ENCODE results near the gene RPS6KA1. TPM values are rescaled to one million over a fixed set of nuclear protein-coding genes. Genes with fewer than 3 reads are reported as not detected.

The RPS6KA1 gene
- total RNA-seq, 6 donors from 2014 or later = 91.1 to 161 (median 120) TPM

DNA sequence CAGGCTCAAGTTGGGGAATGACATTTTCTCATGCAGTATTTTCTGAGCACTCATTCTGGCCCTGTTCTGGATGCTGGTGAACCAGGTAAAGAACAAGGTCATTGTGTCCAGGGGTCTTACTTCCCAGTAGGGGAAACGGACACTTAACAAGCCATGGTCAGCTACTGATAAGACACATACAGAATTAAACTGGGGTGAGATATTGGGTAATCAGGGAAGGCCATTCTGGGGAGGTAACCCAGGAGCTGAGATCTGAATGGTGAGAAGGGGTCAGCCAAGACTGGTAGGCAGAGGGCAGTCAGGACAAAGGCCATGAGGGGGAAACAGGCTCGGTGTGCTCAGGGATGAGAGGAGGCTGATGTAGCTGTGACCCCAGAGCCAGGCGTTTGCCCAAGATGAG is 45.8 kb downstream of the RPS6KA1 start:
- TF ChIP-seq, protein P1, sequence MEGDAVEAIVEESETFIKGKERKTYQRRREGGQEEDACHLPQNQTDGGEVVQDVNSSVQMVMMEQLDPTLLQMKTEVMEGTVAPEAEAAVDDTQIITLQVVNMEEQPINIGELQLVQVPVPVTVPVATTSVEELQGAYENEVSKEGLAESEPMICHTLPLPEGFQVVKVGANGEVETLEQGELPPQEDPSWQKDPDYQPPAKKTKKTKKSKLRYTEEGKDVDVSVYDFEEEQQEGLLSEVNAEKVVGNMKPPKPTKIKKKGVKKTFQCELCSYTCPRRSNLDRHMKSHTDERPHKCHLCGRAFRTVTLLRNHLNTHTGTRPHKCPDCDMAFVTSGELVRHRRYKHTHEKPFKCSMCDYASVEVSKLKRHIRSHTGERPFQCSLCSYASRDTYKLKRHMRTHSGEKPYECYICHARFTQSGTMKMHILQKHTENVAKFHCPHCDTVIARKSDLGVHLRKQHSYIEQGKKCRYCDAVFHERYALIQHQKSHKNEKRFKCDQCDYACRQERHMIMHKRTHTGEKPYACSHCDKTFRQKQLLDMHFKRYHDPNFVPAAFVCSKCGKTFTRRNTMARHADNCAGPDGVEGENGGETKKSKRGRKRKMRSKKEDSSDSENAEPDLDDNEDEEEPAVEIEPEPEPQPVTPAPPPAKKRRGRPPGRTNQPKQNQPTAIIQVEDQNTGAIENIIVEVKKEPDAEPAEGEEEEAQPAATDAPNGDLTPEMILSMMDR (IDR thresholded peaks at IDR 0.05) = no peak
- Histone ChIP-seq H3K4me1 (peaks cover 0 to 5% (median 0%) of the 10 kb centered on the region in 4 donors), H3K4me3 (no peak overlapping the region), H3K9me3 (no peaks in the 10 kb centered on the region), H3K27me3 (no peaks in the 10 kb centered on the region), H3K36me3 (peaks cover 17 to 57% (median 47%) of the 10 kb centered on the region in 4 donors), H3K27ac (no peak overlapping the region)
- ATAC-seq (ENCODE audit: low FRiP score in 2 of 2) (no peak), DNase-seq (no peak)
- 85 to 89% methylated on average over 3 of the region's 3 CpGs for WGBS, 2 donors

DNA sequence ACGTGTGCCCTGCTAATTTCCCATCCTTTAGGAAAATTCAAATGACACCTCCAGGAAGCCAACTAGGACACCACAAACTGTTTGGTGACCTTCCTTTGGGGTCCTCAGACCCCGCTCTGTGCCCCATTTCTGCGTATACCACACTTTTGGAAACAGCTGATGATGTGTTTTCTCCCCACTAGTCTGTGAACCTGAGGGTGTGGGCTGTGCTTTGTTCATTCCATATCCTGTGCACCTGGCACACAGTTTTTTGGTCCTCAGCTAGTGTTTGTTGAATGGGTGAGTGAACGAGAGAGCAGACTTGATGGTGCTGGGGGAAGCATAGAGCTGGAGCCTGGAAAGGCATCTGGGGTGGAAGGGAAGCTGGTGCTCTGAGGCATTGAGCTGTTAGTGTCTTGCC is 48.6 kb downstream of the RPS6KA1 start:
- WGBS, 2 donors = 79 to 87% methylated on average over 4 of the region's 4 CpGs
- Histone ChIP-seq H3K27ac (no peak overlapping the region), H3K27me3 (no peaks in the 10 kb centered on the region), H3K36me3 (peaks cover 6 to 31% (median 22%) of the 10 kb centered on the region in 4 donors), H3K4me1 (peaks cover 0 to 17% (median 5%) of the 10 kb centered on the region in 4 donors), H3K4me3 (no peak overlapping the region), H3K9me3 (no peaks in the 10 kb centered on the region)
- TF ChIP-seq EP300 (IDR thresholded peaks at IDR 0.05) (no peak), POLR2A (IDR thresholded peaks at IDR 0.05) (no peak), POLR2AphosphoS5 (IDR thresholded peaks at IDR 0.05) (no peak)
- TF ChIP-seq, protein P1 (IDR thresholded peaks at IDR 0.05) = no peak
- DNase-seq = no peak
- no peak for ATAC-seq (ENCODE audit: low FRiP score in 2 of 2)

DNA sequence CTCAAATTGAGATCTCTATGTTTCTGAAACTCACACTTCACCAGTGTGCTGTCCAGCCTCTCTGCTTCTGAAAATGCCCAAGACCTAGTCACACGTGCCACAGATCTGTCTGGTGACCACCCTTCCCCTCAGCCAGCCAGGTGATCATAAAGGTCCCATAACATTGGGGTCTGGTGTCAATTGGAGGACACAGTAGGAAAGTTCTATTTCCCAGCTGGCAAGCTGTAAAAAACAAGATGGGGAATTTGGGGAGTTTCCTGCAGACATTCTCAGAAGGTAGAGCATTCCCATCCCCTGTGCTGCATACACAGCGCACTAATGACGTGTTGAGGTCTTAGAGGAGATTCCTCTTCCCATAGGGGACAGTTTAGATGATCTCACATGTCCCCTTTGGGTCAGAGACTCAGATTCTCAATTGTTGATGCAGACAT is 50.1 kb downstream of the RPS6KA1 start:
- no peak for TF ChIP-seq EP300 (IDR thresholded peaks at IDR 0.05)
- TF ChIP-seq, protein P1 (IDR thresholded peaks at IDR 0.05) = no peak
- TF ChIP-seq POLR2AphosphoS5 (IDR thresholded peaks at IDR 0.05) = no peak
- no peak for TF ChIP-seq POLR2A (IDR thresholded peaks at IDR 0.05)
- no peak for ATAC-seq (ENCODE audit: low FRiP score in 2 of 2)
- Histone ChIP-seq H3K9me3 (no peaks in the 10 kb centered on the region), H3K27ac (no peak overlapping the region), H3K36me3 (peaks cover 2 to 15% (median 6%) of the 10 kb centered on the region in 4 donors), H3K27me3 (no peaks in the 10 kb centered on the region), H3K4me1 (peaks cover 0 to 12% (median 5%) of the 10 kb centered on the region in 4 donors), H3K4me3 (no peak overlapping the region)
- WGBS, 2 donors = 66 to 71% methylated on average over 3 of the region's 3 CpGs
- DNase-seq = no peak

DNA sequence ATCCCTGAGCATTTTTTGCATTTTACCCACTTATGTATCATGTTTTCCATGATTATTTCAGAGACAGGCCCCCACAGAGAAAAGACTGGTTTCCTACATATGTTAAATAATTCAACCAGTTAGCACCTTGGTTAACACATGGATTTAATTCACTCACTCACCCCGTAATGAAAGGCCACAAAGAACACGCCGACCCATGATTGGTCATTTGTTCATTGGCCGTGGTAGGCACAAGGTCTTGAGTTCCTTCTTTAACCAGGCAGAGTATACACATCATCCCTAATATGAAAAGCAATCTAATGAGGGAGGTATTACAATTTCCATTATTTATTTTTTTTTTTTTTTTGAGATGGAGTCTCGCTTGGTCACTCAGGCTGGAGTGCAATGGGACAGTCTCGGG is 50.6 kb downstream of the RPS6KA1 start:
- H3K4me3 ChIP-seq = no peak overlapping the region
- no peaks in the 10 kb centered on the region for H3K9me3 ChIP-seq
- H3K27me3 ChIP-seq = no peaks in the 10 kb centered on the region
- no peak for DNase-seq
- no peak for ATAC-seq (ENCODE audit: low FRiP score in 2 of 2)
- H3K36me3 ChIP-seq = peaks cover 0 to 11% (median 3%) of the 10 kb centered on the region in 4 donors
- H3K4me1 ChIP-seq = peaks cover 0 to 12% (median 5%) of the 10 kb centered on the region in 4 donors
- WGBS, 2 donors = 88 to 92% methylated on average over 6 of the region's 6 CpGs
- no peak overlapping the region for H3K27ac ChIP-seq
- TF ChIP-seq EP300 (IDR thresholded peaks at IDR 0.05) (no peak), POLR2AphosphoS5 (IDR thresholded peaks at IDR 0.05) (no peak), POLR2A (IDR thresholded peaks at IDR 0.05) (no peak)
- TF ChIP-seq, protein P1 (IDR thresholded peaks at IDR 0.05) = no peak

DNA sequence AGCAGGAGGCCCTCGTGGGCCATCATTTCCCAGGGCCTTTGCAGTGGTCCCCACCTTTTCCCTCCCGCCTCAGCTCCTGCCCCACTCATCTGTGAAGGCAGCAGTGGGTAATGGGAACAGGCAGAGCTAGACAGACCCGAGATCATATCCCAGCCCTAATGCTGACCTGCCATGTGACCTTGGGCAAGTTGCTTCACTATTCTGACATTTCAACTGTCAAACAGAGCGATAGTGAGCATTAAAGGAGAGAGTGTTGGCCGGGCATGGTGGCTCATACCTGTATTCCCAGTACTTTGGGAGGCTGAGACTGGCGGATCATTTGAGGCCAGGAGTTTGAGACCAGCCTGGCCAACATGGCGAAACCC is 51.7 kb downstream of the RPS6KA1 start:
- TF ChIP-seq POLR2A (IDR thresholded peaks at IDR 0.05) = no peak
- no peak for TF ChIP-seq POLR2AphosphoS5 (IDR thresholded peaks at IDR 0.05)
- TF ChIP-seq, protein P1 (IDR thresholded peaks at IDR 0.05) = no peak
- TF ChIP-seq EP300 (IDR thresholded peaks at IDR 0.05) = no peak
- H3K27me3 ChIP-seq = no peaks in the 10 kb centered on the region
- 73 to 83% methylated on average over 7 of the region's 7 CpGs for WGBS, 2 donors
- peak overlapping the region in 1 of 4 donors; percentile 19 for H3K27ac ChIP-seq
- H3K9me3 ChIP-seq = no peaks in the 10 kb centered on the region
- H3K4me1 ChIP-seq = peaks cover 0 to 12% (median 5%) of the 10 kb centered on the region in 4 donors
- H3K36me3 ChIP-seq = no peaks in the 10 kb centered on the region
- no peak for DNase-seq
- ATAC-seq (ENCODE audit: low FRiP score in 2 of 2) = peak in 1 of 2 donors; percentile 37
- H3K4me3 ChIP-seq = no peak overlapping the region

All from upper lobe of left lung (tissue), 6 donors.